HS-27A (cell line): ENCODE data around the gene POLD2.

Experiments
- DNase-seq: peaks from one replicate; pipeline ENCODE4 v3.0.0-alpha.2; 2012; ENCODE audit warnings: low read depth, missing footprints

POLD2 gene

DNA sequence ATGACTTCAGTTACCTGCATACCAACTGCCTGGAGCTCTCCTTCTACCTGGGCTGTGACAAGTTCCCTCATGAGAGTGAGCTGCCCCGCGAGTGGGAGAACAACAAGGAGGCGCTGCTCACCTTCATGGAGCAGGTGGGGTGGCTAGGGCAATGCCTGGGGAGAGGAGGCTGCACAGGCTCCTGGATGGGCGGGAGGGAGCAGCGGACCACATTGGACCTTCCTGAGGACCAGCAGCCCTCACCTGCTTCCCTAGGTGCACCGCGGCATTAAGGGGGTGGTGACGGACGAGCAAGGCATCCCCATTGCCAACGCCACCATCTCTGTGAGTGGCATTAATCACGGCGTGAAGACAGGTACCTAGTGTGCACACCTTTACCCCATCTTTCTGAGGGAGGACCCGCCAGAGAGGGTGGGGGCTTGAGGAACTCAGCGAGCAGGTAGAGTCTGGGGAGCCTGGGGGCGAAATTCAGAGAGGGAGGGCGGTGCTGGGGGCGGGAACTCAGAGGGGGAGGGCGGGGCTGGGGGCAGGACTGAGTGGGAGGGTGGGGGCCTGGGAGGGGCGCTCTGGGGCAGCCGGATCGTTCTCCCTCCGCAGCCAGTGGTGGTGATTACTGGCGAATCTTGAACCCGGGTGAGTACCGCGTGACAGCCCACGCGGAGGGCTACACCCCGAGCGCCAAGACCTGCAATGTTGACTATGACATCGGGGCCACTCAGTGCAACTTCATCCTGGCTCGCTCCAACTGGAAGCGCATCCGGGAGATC, 10.2 kb downstream of the POLD2 start:
- no peak for DNase-seq

DNA sequence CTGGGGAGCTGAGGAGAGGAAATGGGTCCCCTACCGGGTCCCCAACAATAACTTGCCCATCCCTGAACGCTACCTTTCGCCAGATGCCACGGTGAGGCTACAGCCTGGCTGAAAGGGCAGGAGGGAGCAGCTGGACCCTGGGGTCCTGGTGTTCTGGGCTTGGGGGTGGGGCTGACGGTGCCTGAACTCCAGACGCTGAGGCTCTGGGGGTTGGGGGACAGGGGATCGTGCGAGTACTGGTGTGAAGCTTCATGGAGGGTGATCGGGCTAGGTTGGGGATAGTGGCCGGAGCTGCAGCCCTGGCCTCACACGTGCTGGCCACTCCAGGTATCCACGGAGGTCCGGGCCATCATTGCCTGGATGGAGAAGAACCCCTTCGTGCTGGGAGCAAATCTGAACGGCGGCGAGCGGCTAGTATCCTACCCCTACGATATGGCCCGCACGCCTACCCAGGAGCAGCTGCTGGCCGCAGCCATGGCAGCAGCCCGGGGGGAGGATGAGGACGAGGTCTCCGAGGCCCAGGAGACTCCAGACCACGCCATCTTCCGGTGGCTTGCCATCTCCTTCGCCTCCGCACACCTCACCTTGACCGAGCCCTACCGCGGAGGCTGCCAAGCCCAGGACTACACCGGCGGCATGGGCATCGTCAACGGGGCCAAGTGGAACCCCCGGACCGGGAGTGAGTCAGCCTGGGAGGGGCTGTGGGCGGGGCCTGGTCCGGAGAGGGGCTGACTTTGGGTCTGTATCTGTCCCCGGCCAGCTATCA, 10.9 kb downstream of the POLD2 start:
- no peak for DNase-seq

GRCh38 chr7:44111761-44112160, 11.6 kb downstream of the POLD2 start:
- no peak for DNase-seq

GRCh38 chr7:44110719-44111635, 12.4 kb downstream of the POLD2 start:
- no peak for DNase-seq

DNA sequence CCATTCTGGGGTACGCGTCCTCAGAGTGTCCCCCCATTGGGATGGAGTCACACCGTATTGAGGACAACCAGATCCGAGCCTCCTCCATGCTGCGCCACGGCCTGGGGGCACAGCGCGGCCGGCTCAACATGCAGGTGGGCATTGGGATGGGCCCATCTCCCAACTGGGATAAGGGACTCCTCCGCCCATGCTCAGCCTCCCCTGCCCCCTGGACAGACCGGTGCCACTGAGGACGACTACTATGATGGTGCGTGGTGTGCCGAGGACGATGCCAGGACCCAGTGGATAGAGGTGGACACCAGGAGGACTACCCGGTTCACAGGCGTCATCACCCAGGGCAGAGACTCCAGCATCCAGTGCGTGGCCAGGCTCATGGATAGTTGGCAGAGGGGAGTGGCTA, 13.4 kb downstream of the POLD2 start:
- no peak for DNase-seq

DNA sequence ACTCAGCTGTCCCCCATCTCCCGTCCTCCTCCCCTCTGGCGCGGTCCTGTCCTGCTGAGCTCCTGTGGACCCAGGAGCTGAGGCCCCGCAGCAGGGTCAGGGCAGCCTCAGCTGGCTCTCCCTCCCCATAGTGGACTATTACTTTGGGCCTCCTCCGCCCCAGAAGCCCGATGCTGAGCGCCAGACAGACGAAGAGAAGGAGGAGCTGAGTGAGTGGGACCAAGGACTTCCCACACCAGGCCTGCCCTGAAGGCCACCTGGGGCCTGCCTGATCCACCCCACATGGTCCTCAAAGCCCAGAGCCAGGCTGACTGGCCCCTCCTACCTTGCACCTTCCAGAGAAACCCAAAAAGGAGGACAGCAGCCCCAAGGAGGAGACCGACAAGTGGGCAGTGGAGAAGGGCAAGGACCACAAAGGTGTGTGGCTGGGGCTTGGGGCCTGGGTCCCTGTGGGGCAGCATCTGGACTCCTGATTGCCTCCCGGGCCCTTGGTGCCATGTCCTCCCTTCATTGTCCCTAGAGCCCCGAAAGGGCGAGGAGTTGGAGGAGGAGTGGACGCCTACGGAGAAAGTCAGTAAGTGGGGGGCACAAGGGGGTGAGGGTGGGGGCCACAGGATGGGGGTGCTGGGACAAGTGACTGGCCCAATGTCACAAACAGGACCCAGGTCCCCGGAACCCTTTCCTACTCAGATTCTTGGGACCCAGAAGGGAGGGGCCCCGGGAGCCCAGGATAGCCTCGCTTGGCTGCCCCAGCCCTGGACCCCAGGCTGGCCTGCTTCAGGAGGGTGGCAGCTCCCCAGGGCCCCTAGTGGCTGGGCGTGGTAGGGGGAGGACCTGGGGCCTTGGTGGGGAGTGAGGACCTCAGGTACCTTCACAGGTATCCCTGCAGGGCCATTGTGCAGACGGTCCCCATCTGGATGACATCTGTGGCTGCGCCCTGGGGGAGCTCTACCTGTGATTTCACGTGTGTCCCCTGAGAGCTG, 14.3 kb downstream of the POLD2 start:
- DNase-seq, result no peak

GRCh38 chr7:44107961-44108767, 15.2 kb downstream of the POLD2 start:
- DNase-seq, result no peak

- no peak for DNase-seq
These were observed 16.0 kb downstream of the POLD2 start for GRCh38 chr7:44107116-44107960.

- DNase-seq, result no peak
These were observed 16.9 kb downstream of the POLD2 start for GRCh38 chr7:44106311-44107065.

GRCh38 chr7:44105832-44106231, 17.5 kb downstream of the POLD2 start:
- no peak for DNase-seq

DNA sequence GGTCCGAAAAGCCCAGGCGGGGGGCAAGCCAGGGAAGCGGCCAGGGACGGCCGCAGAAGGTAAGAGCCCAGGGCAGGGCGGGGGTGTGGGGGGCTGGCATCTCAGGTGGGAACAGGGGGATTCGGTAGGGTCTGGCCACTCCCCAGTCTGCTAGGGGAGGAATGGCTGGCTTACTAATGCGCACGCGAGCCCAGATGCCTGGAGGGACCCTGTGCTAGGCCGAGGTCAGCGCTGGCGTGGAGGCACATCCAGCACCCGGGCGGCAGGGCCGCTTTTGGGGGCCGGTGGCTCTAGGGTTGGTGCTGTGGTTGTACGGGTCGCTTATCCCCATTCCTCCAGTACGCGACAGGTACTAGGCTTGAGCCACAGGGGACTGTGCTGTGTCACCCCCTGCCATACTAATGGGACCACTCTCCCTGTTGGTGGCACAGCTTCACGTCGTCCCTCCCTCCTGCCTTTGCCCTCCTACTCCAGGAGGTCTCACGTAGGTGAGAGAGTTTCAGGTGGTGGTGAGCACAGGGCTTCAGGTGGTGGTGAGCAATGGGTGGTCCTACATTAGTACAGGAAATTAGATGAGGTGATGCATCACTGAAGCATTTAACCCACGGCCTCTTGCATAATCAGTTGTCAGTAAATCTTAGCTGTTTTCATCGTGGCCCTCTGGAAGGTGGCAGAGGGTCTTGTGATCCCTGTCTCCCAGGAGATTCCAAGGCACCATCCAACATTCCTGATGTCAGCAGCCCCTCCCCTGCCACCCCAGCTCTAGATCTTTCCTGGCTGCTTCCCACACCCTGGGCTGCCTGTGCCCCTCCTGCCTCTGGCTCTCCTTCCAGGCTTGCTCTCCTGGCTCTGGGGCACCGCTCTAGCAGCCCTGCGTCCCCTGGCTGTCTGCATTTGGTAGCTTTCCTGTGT, 18.2 kb downstream of the POLD2 start:
- no peak for DNase-seq

GRCh38 chr7:44103923-44104859, 19.2 kb downstream of the POLD2 start, which contains the start of gene AEBP1:
TSS of gene AEBP1 (plus strand) at chr7:44104345. CDS start at chr7:44104666, 321 bp downstream.
- no peak for DNase-seq

- DNase-seq, result no peak
These were observed 19.8 kb downstream of the POLD2 start for GRCh38 chr7:44103566-44103922.

GRCh38 chr7:44102846-44103565, 20.3 kb downstream of the POLD2 start:
- DNase-seq, result no peak

- no peak for DNase-seq
These were observed 21.1 kb downstream of the POLD2 start for GRCh38 chr7:44101966-44102845.
